Bronchial epithelial cell (primary cell): Measurements from ENCODE around the gene MPHOSPH9. TPM values are rescaled to one million over a fixed set of nuclear protein-coding genes. Genes with fewer than 3 reads are reported as not detected.

Experiments used
- DNase-seq: peaks from one replicate; pipeline ENCODE4 v3.0.0-alpha.2; 2010; ENCODE audit warnings: low read depth
- FAIRE-seq: peaks from 2 replicates; lab custom pipeline; 2011; peaks lifted over from hg19 to GRCh38; lab: Jason Lieb, UNC
- H3K27me3 ChIP-seq: 2 replicates; pipeline ENCODE4 v1.5.1; 2011; ENCODE audit warnings: low read length; ENCODE audit not compliant: control insufficient read depth, insufficient read depth
- H3K36me3 ChIP-seq: 2 replicates; pipeline ENCODE4 v1.5.1; 2011; ENCODE audit warnings: low read length; ENCODE audit not compliant: control insufficient read depth, insufficient read depth
- H3K4me3 ChIP-seq: 2 replicates; pipeline ENCODE4 v1.5.1; 2011; ENCODE audit warnings: mild to moderate bottlenecking, low read depth, low read length, control low read depth
- total RNA-seq: library from RNA; depleted of rRNA; stranded (reverse); fragments of >200 nt; gene quantifications from 2 replicates; pipeline ENCODE4 v1.2.1, GENCODE V29; 2014
- TF ChIP-seq, protein P1 (sequence below): IDR thresholded peaks from 2 replicates; pipeline ENCODE4 v1.5.1; 2011; ENCODE audit warnings: mild to moderate bottlenecking, moderate library complexity, low read length, control low read depth, inconsistent platforms; ENCODE audit not compliant: insufficient read depth, severe bottlenecking

Gene MPHOSPH9, protein sequence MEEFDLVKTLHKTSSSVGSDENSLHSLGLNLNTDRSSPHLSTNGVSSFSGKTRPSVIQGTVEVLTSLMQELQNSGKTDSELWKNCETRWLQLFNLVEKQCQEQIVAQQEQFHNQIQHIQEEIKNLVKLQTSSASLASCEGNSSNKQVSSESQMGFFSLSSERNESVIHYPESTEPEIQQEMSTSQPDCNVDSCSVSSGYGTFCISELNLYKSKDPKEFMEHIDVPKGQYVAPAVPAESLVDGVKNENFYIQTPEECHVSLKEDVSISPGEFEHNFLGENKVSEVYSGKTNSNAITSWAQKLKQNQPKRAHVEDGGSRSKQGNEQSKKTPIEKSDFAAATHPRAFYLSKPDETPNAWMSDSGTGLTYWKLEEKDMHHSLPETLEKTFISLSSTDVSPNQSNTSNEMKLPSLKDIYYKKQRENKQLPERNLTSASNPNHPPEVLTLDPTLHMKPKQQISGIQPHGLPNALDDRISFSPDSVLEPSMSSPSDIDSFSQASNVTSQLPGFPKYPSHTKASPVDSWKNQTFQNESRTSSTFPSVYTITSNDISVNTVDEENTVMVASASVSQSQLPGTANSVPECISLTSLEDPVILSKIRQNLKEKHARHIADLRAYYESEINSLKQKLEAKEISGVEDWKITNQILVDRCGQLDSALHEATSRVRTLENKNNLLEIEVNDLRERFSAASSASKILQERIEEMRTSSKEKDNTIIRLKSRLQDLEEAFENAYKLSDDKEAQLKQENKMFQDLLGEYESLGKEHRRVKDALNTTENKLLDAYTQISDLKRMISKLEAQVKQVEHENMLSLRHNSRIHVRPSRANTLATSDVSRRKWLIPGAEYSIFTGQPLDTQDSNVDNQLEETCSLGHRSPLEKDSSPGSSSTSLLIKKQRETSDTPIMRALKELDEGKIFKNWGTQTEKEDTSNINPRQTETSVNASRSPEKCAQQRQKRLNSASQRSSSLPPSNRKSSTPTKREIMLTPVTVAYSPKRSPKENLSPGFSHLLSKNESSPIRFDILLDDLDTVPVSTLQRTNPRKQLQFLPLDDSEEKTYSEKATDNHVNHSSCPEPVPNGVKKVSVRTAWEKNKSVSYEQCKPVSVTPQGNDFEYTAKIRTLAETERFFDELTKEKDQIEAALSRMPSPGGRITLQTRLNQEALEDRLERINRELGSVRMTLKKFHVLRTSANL
- 11.1 and 17.6 TPM in 2 replicates for total RNA-seq

DNA sequence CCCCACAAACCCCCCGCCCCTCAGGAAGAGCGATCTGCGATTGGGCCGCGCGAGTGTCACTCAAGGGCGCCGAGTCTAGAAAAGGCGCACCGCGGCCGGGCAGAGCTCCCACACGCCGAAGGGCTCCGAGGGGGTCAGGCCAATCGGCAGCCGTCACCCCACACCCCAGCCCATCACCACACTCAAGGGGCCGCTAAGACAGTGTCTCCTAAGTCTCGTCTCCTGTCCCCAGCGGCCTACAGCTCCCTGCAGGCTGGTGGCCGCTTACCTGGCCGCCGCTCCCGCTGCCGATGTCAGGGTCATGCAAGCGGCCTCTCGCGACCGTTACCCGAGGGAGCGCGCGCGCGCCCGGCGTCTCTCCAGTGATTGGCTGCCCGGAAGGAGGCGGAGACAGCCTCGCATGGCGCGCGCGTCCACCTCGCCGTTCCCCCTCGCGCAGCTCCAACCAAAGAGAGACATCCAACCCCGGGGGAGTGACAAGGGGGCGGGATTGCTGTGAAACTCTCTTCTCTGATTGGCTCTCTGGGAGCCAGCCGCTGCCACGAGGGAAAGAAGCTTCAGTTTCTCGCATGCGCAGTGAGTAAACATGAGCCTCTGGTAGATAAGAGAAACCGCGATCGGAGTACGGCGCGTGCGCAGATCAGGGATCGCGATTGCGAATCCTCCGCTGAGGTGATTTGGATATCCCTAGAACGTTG, at the start of gene MPHOSPH9, which contains the start of gene MTRFR:
MPHOSPH9 (minus strand) TSS at position 335 of the 698 bp plus-strand sequence. CDS start 2,777 bp downstream, outside the sequence.
MTRFR (plus strand) TSS at position 630 of the 698 bp plus-strand sequence. CDS start 20,239 bp downstream, outside the sequence.
- Histone ChIP-seq H3K27me3 (no peaks in the 10 kb centered on the region), H3K4me3 (peak within 1 kb of the TSS; percentile 78), H3K36me3 (peaks cover 1% of the 10 kb centered on the region)
- TF ChIP-seq, protein P1, sequence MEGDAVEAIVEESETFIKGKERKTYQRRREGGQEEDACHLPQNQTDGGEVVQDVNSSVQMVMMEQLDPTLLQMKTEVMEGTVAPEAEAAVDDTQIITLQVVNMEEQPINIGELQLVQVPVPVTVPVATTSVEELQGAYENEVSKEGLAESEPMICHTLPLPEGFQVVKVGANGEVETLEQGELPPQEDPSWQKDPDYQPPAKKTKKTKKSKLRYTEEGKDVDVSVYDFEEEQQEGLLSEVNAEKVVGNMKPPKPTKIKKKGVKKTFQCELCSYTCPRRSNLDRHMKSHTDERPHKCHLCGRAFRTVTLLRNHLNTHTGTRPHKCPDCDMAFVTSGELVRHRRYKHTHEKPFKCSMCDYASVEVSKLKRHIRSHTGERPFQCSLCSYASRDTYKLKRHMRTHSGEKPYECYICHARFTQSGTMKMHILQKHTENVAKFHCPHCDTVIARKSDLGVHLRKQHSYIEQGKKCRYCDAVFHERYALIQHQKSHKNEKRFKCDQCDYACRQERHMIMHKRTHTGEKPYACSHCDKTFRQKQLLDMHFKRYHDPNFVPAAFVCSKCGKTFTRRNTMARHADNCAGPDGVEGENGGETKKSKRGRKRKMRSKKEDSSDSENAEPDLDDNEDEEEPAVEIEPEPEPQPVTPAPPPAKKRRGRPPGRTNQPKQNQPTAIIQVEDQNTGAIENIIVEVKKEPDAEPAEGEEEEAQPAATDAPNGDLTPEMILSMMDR: no peak
- FAIRE-seq (peak; percentile 50), DNase-seq (peak; percentile 98)

DNA sequence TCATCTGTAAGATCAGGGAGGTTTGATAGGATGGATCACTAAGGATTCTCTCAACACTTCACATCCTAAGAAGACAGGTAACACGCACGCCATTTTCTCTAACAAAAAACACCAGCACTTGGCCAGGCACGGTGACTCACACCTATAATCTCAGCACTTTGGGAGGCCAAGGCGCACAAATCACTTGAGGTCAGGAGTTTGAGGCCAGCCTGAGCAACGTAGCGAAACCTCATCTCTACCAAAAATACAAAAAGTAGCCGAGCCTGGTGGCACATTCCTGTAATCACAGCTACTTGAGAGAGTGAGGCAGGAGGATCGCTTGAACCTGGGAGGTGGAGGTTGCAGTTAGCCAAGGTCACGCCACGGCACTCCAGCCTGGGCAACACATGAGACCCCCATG, 49.2 kb upstream of the MPHOSPH9 start:
- no peak for DNase-seq
- TF ChIP-seq, protein P1: no peak
- no peak for FAIRE-seq
- Histone ChIP-seq H3K36me3 (no peaks in the 10 kb centered on the region), H3K4me3 (no peak overlapping the region), H3K27me3 (no peaks in the 10 kb centered on the region)

DNA sequence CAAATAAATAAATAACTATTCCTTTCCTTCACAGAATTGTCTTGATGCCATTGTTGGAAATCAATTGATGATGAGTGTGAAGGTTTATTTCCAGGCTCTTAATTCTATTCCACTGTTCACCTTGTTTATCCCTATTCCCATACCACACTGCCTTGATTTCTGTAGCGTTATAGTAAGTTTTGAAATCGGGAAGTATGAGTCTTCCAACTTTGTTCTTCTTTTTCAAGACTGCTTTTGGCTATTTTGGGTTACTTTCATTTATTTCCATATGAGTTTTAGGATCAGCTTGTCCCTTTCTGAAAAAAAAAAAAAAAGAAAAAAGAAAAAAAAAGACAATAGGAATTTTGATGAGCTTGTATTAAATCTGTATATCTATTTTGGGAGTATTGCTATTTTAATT, 48.0 kb upstream of the MPHOSPH9 start:
- Histone ChIP-seq H3K36me3 (no peaks in the 10 kb centered on the region), H3K4me3 (no peak overlapping the region), H3K27me3 (no peaks in the 10 kb centered on the region)
- TF ChIP-seq, protein P1: no peak
- DNase-seq: no peak
- no peak for FAIRE-seq

DNA sequence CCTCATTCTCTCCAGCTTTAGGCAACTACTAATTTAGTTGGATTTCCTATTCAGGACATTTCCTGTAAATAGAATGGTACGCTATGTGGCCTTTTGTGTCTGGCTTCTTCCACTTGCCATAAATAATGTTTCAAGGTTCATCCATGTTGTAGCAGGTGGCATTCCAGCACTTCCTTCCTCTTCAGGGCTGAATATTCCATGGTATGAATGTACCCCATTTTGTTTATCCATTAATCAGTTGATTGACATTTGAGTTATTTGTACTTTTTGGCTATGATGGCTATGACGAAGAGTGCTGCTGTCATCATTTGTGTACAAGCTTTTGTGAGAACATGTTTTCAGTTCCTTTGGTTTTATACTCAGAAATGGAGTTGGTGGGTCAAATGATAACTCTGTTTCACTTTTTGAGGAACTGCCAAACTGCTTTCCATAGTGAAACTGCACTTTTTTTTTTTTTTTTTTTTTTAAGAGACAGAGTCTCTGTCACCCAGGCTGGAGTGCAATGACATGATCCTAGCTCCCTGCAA, 45.2 kb upstream of the MPHOSPH9 start:
- no peak for FAIRE-seq
- TF ChIP-seq, protein P1: no peak
- H3K36me3 ChIP-seq: no peaks in the 10 kb centered on the region
- peak; percentile 12 for DNase-seq
- no peak overlapping the region for H3K4me3 ChIP-seq
- H3K27me3 ChIP-seq: no peaks in the 10 kb centered on the region

DNA sequence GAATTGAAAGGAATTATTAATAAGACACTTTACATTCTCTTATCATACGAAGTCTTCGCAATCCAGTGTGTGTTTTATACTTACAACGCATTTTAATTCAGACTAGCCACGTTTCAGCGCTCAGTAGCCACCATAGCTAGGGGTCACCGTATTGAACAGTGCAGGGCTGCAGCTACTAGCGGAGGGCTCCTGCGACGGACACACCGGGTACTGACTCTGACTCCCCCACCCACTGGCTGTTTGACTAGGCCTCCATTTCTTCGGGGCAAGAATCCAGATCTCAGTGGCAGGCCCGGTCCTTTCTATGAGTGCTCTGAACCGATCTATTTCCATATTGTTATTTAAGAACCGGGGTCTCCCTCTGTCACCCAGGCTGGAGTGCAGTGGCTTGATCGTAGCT, 40.2 kb upstream of the MPHOSPH9 start:
- Histone ChIP-seq H3K27me3 (no peaks in the 10 kb centered on the region), H3K4me3 (no peak overlapping the region), H3K36me3 (no peaks in the 10 kb centered on the region)
- TF ChIP-seq, protein P1: no peak
- no peak for DNase-seq
- FAIRE-seq: no peak
